Panc1 (cell line): ENCODE measurements around the gene FREM2. TPM values are rescaled to one million over a fixed set of nuclear protein-coding genes. Genes with fewer than 3 reads are reported as not detected.

Experiments used
- ATAC-seq: fragments of 200-7000 bp; cut with Tn5 transposase; 2 replicates; pipeline ENCODE4 v1.9.1; 2020; ENCODE audit warnings: mild to moderate bottlenecking, moderate library complexity
- BruUV-seq: library from RNA; stranded (reverse); fragments of 400-500 nt; replicated peaks from 2 replicates; lab custom pipeline; 2021; lab: Mats Ljungman, UMichigan
- CTCF ChIA-PET: fragments of 300-600 bp; sonication (Branson Sonifier 250); formaldehyde crosslinking; loops from one replicate; lab custom pipeline; 2022; ENCODE audit warnings: antibody characterized with exemption; lab: Charles Lee
- POLR2A ChIA-PET: fragments of 300-600 bp; sonication (Branson Sonifier 250); formaldehyde crosslinking; loops from one replicate; lab custom pipeline; 2022; ENCODE audit warnings: antibody characterized with exemption; lab: Charles Lee
- DNase-seq: peaks from one replicate; pipeline ENCODE4 v3.0.0-alpha.2; 2010; ENCODE audit warnings: low read depth, low spot score
- H3K27ac ChIP-seq: 2 replicates; pipeline ENCODE4 v1.5.1; 2011; ENCODE audit warnings: mild to moderate bottlenecking, low read length, inconsistent platforms
- H3K27me3 ChIP-seq: fragments of 200-500 bp; sonication (Bioruptor generic); 2 replicates; pipeline ENCODE4 v1.6.0; 2014; ENCODE audit warnings: low read length, inconsistent platforms; ENCODE audit not compliant: control insufficient read depth, insufficient read depth
- H3K36me3 ChIP-seq: fragments of 200-500 bp; sonication (Bioruptor generic); 2 replicates; pipeline ENCODE4 v1.5.1; 2014; ENCODE audit warnings: inconsistent platforms, mild to moderate bottlenecking, low read length, moderate library complexity; ENCODE audit not compliant: control insufficient read depth, insufficient read depth
- H3K4me1 ChIP-seq: 2 replicates; pipeline ENCODE4 v1.5.1; 2011; ENCODE audit warnings: inconsistent platforms, mild to moderate bottlenecking, low read length, moderate library complexity; ENCODE audit not compliant: control insufficient read depth, insufficient read depth
- H3K4me3 ChIP-seq, 2 experiments: 2 replicates each; pipeline ENCODE4 v1.5.1; 2011 to 2012; ENCODE audit warnings: low read depth in 2 of 2, low read length in 2 of 2, mild to moderate bottlenecking in 2 of 2, inconsistent platforms in 1 of 2, moderate library complexity in 1 of 2
- H3K9me3 ChIP-seq: fragments of 200-500 bp; sonication (Bioruptor generic); 2 replicates; pipeline ENCODE4 v1.5.1; 2014; ENCODE audit warnings: low read depth, mild to moderate bottlenecking, inconsistent platforms, low read length, moderate library complexity; ENCODE audit not compliant: control insufficient read depth, insufficient read depth
- CTCF ChIP-seq: fragments of 450-650 bp; IDR thresholded peaks from 2 replicates; pipeline ENCODE4 v1.5.1; 2017; ENCODE audit warnings: mild to moderate bottlenecking
- POLR2AphosphoS5 ChIP-seq: IDR thresholded peaks from 2 replicates; pipeline ENCODE4 v1.6.1; 2012; ENCODE audit warnings: mild to moderate bottlenecking, low read depth, low read length, moderate library complexity
- REST ChIP-seq, 2 experiments: IDR thresholded peaks; 2 replicates each; pipeline ENCODE4 v1.6.1; 2011 to 2012; ENCODE audit warnings: low read depth in 2 of 2, control low read depth in 1 of 2, low read length in 1 of 2, mild to moderate bottlenecking in 1 of 2, moderate library complexity in 1 of 2; ENCODE audit not compliant: insufficient read depth in 1 of 2
- SIN3A ChIP-seq: IDR thresholded peaks from 2 replicates; pipeline ENCODE4 v1.6.1; 2012; ENCODE audit warnings: low read depth, mild to moderate bottlenecking, low read length, moderate library complexity, borderline replicate concordance; ENCODE audit not compliant: insufficient read depth
- TCF7L2 ChIP-seq: IDR thresholded peaks from 2 replicates; pipeline ENCODE4 v1.6.1; 2011; ENCODE audit warnings: mild to moderate bottlenecking, low read depth, low read length, inconsistent platforms
- in situ Hi-C: cut with HindIII; loops from 2 replicates; pipeline ENCODE4 v1.10.0; 2016; ENCODE audit warnings: low sequenced_read_pairs, low pct_unique_long_range_greater_than_20kb
- intact Hi-C: fragments of 100-400 bp; cut with micrococcal nuclease; formaldehyde crosslinking; loops from one replicate; pipeline ENCODE4 v1.10.0; 2022; ENCODE audit not compliant: unreplicated experiment
- total RNA-seq: library from RNA; stranded (reverse); gene quantifications from one replicate; pipeline ENCODE4 v1.2.1, GENCODE V29; 2021; ENCODE audit not compliant: unreplicated experiment

FREM2 gene
- total RNA-seq, 1 experiment from 2014 or later: 0.15 TPM

GRCh38 chr13:38693168-38693567, 6.3 kb downstream of the FREM2 start:
- Histone ChIP-seq H3K4me1 (no peaks in the 10 kb centered on the region), H3K27ac (no peak overlapping the region), H3K27me3 (no peaks in the 10 kb centered on the region), H3K36me3 (no peaks in the 10 kb centered on the region), H3K9me3 (no peaks in the 10 kb centered on the region), H3K4me3 (no peak overlapping the region)
- intact Hi-C loops: no loop called here
- ATAC-seq (no peak), DNase-seq (no peak)
- in situ Hi-C loops: no loop called here
- BruUV-seq: no TSS peak
- ChIA-PET CTCF (no interaction called here), POLR2A (no interaction called here)
- TF ChIP-seq POLR2AphosphoS5 (no peak), SIN3A (no peak), CTCF (no peak), REST (IDR thresholded peaks at IDR 0.05; ENCODE audit: insufficient read depth in 1 of 2, low read depth in 2 of 2, low read length in 1 of 2) (no peak), TCF7L2 (no peak)

- TF ChIP-seq POLR2AphosphoS5 (no peak), CTCF (no peak), REST (IDR thresholded peaks at IDR 0.05; ENCODE audit: insufficient read depth in 1 of 2, low read depth in 2 of 2, low read length in 1 of 2) (no peak), SIN3A (no peak), TCF7L2 (no peak)
- no peaks in the 10 kb centered on the region for H3K27me3 ChIP-seq
- no TSS peak for BruUV-seq
- POLR2A ChIA-PET: no interaction called here
- ATAC-seq (no peak), DNase-seq (no peak)
- no peaks in the 10 kb centered on the region for H3K9me3 ChIP-seq
- H3K36me3 ChIP-seq: no peaks in the 10 kb centered on the region
- no peak overlapping the region for H3K27ac ChIP-seq
- no peaks in the 10 kb centered on the region for H3K4me1 ChIP-seq
- no peak overlapping the region for H3K4me3 ChIP-seq
- CTCF ChIA-PET: no interaction called here
- in situ Hi-C loops (no loop called here), intact Hi-C loops (no loop called here)
Observed at GRCh38 chr13:38693641-38694040, 6.8 kb downstream of the FREM2 start.
